Measurements from ENCODE around the gene PYGO1.

PYGO1 gene

GRCh38 chr15:55564347-55565145 is 23.6 kb downstream of the PYGO1 start:
- no peak for DNase-seq

GRCh38 chr15:55562601-55563000 is 25.5 kb downstream of the PYGO1 start:
- DNase-seq, result no peak

GRCh38 chr15:55555089-55555488 is 33.1 kb downstream of the PYGO1 start:
- DNase-seq, result no peak

- DNase-seq, result no peak
Observed at GRCh38 chr15:55552926-55553325, 35.2 kb downstream of the PYGO1 start.

GRCh38 chr15:55552451-55552850 is 35.7 kb downstream of the PYGO1 start:
- no peak for DNase-seq

- no peak for DNase-seq
Observed at GRCh38 chr15:55549305-55549704, 38.8 kb downstream of the PYGO1 start.

GRCh38 chr15:55546718-55547117 is 41.4 kb downstream of the PYGO1 start:
- no peak for DNase-seq

GRCh38 chr15:55535436-55535835 is 52.7 kb downstream of the PYGO1 start:
- peak in 1 of 5 donors; percentile 4 for DNase-seq

- DNase-seq, result no peak
Observed at GRCh38 chr15:55532944-55533343, 55.2 kb downstream of the PYGO1 start.

- no peak for DNase-seq
Observed at GRCh38 chr15:55530861-55531313, 57.3 kb downstream of the PYGO1 start.

GRCh38 chr15:55528812-55529211 is 59.3 kb downstream of the PYGO1 start:
- DNase-seq, result no peak

GRCh38 chr15:55527150-55527549 is 61.0 kb downstream of the PYGO1 start:
- no peak for DNase-seq

GRCh38 chr15:55526559-55527036 is 61.5 kb downstream of the PYGO1 start:
- peak in 1 of 5 donors; percentile 38 for DNase-seq

- DNase-seq, result no peak
Observed at GRCh38 chr15:55522742-55523450, 65.2 kb downstream of the PYGO1 start.

GRCh38 chr15:55518641-55519040 is 69.5 kb downstream of the PYGO1 start:
- no peak for DNase-seq

GRCh38 chr15:55518009-55518408 is 70.1 kb downstream of the PYGO1 start:
- no peak for DNase-seq

- no peak for DNase-seq
Observed at GRCh38 chr15:55515991-55516776, 72.0 kb downstream of the PYGO1 start.

- DNase-seq, result no peak
Observed at GRCh38 chr15:55515491-55515890, 72.7 kb downstream of the PYGO1 start.

GRCh38 chr15:55514414-55514850 is 73.7 kb downstream of the PYGO1 start:
- DNase-seq, result no peak

GRCh38 chr15:55513621-55514413 is 74.3 kb downstream of the PYGO1 start:
- DNase-seq, result peak in 1 of 5 donors; percentile 7

GRCh38 chr15:55513152-55513551 is 75.0 kb downstream of the PYGO1 start:
- DNase-seq, result no peak

- no peak for DNase-seq
Observed at GRCh38 chr15:55507567-55507966, 80.6 kb downstream of the PYGO1 start.

All from T-helper 1 cell (primary cell).